ENCODE measurements around the gene THRB. TPM values are rescaled to one million over a fixed set of nuclear protein-coding genes. Genes with fewer than 3 reads are reported as not detected.
"Not testable (repeated sequence)": the region's sequence is repeated elsewhere in the genome, so short reads cannot be mapped to it uniquely, and the experiment has no call there.

Gene THRB
- total and polyA plus RNA-seq, 4 experiments from 2014 or later: 0.03 TPM; not detected in 3

DNA sequence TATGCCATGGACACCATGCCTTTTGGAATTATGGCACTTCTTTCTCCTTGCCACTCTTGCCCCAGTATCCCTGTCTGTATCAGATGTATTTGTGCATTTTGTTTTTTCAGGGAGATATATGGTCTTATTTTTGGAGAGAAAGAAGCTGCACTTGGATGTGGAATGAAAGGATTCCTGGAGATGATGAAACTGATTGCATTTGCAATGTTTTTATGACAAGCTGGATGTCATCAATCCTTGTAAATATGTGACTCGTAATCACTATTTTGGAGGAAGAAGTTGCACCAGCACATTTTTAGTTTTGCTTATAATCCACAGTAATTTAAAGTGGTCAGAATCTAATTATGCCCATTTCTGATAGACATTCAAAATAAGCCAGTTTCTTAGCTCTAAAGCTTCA lies 384.6 kb downstream of the THRB start:
- CTCF ChIA-PET (ENCODE audit: partially characterized antibody): no interaction called here
- POLR2A ChIA-PET (ENCODE audit: partially characterized antibody): no interaction called here
- peaks cover 0 to 1% (median 0%) of the 10 kb centered on the region in 8 donors for H3K9me3 Mint-ChIP-seq
- intact Hi-C loops (cut with micrococcal nuclease): no loop called here
- H3K4me1 ChIP-seq (ENCODE audit: insufficient read depth, low read length): no peaks in the 10 kb centered on the region
- H3K4me1 Mint-ChIP-seq: no peaks in the 10 kb centered on the region
- H3K27ac ChIP-seq (ENCODE audit: low read depth, low read length): no peak overlapping the region
- no peaks in the 10 kb centered on the region for H3K27me3 Mint-ChIP-seq
- H3K27ac Mint-ChIP-seq: no peak overlapping the region
- no peak for DNase-seq
- no peaks in the 10 kb centered on the region for H3K27me3 ChIP-seq (ENCODE audit: insufficient read depth, low read length)
- no peaks in the 10 kb centered on the region for H3K36me3 Mint-ChIP-seq
- H3K9me3 ChIP-seq (ENCODE audit: control insufficient read depth in 1 of 2, low read length in 2 of 2): no peaks in the 10 kb centered on the region
- H3K4me3 ChIP-seq (ENCODE audit: low read length in 2 of 2): no peak overlapping the region
- no peak overlapping the region for H3K4me3 Mint-ChIP-seq
- H3K36me3 ChIP-seq (ENCODE audit: insufficient read depth, low read length): no peaks in the 10 kb centered on the region

DNA sequence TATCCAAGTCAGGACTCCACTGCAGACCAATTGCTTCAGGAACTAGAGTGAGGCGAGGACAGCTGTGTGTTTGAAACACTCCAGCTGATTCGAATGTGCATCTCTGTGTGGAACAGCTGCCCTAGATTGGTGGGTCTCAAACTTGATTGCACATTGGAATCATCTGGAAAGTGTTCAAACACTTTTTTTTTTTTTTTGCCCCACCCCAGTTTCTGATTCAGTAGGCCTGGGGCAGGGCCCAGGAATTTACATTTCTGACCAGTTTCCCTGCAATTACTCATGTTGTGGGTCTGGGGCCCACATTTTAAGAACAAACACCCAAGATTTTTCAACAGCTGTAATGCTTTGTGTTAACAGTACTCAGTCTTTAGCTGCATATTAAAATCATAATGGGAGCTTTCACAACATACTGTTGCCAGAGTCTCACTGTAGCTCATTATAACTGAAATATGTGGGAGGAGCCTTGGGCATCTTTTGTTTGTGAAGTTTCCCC lies 392.9 kb downstream of the THRB start:
- intact Hi-C loops (cut with micrococcal nuclease): no loop called here
- Mint-ChIP-seq H3K4me3 (no peak overlapping the region), H3K9me3 (peaks cover 0 to 7% (median 3%) of the 10 kb centered on the region in 8 donors), H3K4me1 (no peaks in the 10 kb centered on the region), H3K36me3 (peaks cover 0 to 1% of the 10 kb centered on the region in 2 donors), H3K27me3 (peaks cover 0 to 2% of the 10 kb centered on the region in 2 donors), H3K27ac (no peak overlapping the region)
- DNase-seq: no peak
- Histone ChIP-seq H3K27ac (ENCODE audit: low read depth, low read length) (no peak overlapping the region), H3K4me1 (ENCODE audit: insufficient read depth, low read length) (no peaks in the 10 kb centered on the region), H3K36me3 (ENCODE audit: insufficient read depth, low read length) (no peaks in the 10 kb centered on the region), H3K9me3 (ENCODE audit: control insufficient read depth in 1 of 2, low read length in 2 of 2) (no peaks in the 10 kb centered on the region), H3K27me3 (ENCODE audit: insufficient read depth, low read length) (no peaks in the 10 kb centered on the region), H3K4me3 (ENCODE audit: low read length in 2 of 2) (no peak overlapping the region)
- POLR2A ChIA-PET (ENCODE audit: partially characterized antibody): no interaction called here
- CTCF ChIA-PET (ENCODE audit: partially characterized antibody): no interaction called here

DNA sequence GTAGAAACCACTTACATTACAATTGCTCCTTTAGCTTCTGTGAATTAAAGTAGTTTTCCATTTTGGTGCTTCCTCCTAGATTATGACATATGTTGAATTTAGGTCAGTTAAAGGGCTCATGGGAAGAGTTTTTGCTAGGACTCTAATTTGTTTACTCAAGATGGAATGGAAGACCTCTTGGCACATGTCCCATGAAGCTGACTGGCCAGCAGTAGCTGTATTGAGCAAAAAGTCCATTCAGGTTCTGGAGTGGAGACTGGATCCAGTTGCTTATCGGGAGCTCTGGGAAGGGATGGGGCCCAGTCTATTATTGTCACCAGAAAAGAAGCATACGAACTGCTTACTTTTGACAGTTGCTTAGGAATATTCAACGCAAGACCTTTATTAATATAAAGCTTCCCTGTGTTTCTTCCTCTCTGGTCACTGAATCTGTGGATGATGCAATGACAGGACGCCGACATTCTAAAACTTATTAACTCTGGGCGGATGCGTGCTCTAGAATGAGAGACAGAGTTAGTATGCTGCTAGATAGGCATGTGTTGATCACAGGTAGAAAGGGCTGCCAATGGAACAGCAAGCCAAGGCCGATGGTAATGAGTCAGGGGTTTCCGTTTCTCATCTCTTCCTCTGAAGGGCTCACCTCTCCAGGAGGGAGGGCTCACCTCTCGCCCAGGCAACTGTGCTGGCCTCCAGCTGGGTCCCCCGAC lies 393.8 kb downstream of the THRB start:
- H3K36me3 Mint-ChIP-seq: peaks cover 0 to 1% of the 10 kb centered on the region in 2 donors
- ChIA-PET CTCF (ENCODE audit: partially characterized antibody) (no interaction called here), POLR2A (ENCODE audit: partially characterized antibody) (no interaction called here)

DNA sequence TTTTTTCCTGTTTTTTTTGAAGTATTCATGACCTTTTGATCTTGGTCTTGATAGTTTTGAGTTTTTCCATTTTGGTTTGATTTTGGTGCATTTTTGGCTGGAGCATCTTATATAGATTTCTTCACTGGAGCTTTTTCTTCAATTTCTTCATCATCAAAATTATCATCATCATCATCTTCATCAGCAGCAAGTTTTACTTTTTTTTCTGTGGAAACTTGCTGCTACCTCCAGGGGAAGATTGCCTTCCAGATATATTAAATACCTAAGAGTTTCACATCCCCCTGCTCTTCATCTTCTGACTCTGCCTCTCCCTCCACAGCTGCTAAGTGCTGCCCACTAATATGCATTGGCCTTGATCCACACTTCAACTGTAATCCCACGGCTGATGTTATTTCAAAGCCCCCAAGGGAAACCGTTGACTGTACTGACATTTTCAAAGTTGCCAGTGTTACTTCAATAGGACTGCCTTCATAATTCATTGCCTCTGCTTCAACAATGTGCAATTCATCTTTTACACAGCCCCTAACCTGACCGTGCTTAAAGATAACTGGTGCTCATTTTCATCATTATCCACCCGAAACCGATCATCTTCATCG lies 397.9 kb downstream of the THRB start:
- H3K36me3 ChIP-seq (ENCODE audit: insufficient read depth, low read length): no peaks in the 10 kb centered on the region
- DNase-seq: no peak
- H3K9me3 ChIP-seq (ENCODE audit: control insufficient read depth in 1 of 2, low read length in 2 of 2): no peaks in the 10 kb centered on the region
- no peak overlapping the region for H3K4me3 ChIP-seq (ENCODE audit: low read length in 2 of 2)
- ChIA-PET CTCF (ENCODE audit: partially characterized antibody) (no interaction called here), POLR2A (ENCODE audit: partially characterized antibody) (no interaction called here)
- Mint-ChIP-seq H3K36me3 (peaks cover 0 to 1% of the 10 kb centered on the region in 2 donors), H3K27ac (no peak overlapping the region), H3K27me3 (peaks cover 0 to 2% of the 10 kb centered on the region in 2 donors), H3K4me1 (no peaks in the 10 kb centered on the region), H3K4me3 (no peak overlapping the region), H3K9me3 (peaks cover 0 to 5% (median 4%) of the 10 kb centered on the region in 8 donors)
- intact Hi-C loops (cut with micrococcal nuclease): no loop called here
- H3K27ac ChIP-seq (ENCODE audit: low read depth, low read length): no peak overlapping the region
- no peaks in the 10 kb centered on the region for H3K27me3 ChIP-seq (ENCODE audit: insufficient read depth, low read length)
- no peaks in the 10 kb centered on the region for H3K4me1 ChIP-seq (ENCODE audit: insufficient read depth, low read length)

More for the DNA sequence above, 393.8 kb downstream of the THRB start:
- intact Hi-C loops (cut with micrococcal nuclease): no loop called here
- no peak overlapping the region for H3K27ac ChIP-seq (ENCODE audit: low read depth, low read length)
- Mint-ChIP-seq H3K4me3 (no peak overlapping the region), H3K4me1 (no peaks in the 10 kb centered on the region), H3K27ac (no peak overlapping the region), H3K9me3 (peaks cover 0 to 7% (median 3%) of the 10 kb centered on the region in 8 donors), H3K27me3 (peaks cover 0 to 2% of the 10 kb centered on the region in 2 donors)
- H3K4me3 ChIP-seq (ENCODE audit: low read length in 2 of 2): no peak overlapping the region
- no peak for DNase-seq
- H3K9me3 ChIP-seq (ENCODE audit: control insufficient read depth in 1 of 2, low read length in 2 of 2): no peaks in the 10 kb centered on the region
- no peaks in the 10 kb centered on the region for H3K36me3 ChIP-seq (ENCODE audit: insufficient read depth, low read length)
- no peaks in the 10 kb centered on the region for H3K27me3 ChIP-seq (ENCODE audit: insufficient read depth, low read length)
- H3K4me1 ChIP-seq (ENCODE audit: insufficient read depth, low read length): no peaks in the 10 kb centered on the region

DNA sequence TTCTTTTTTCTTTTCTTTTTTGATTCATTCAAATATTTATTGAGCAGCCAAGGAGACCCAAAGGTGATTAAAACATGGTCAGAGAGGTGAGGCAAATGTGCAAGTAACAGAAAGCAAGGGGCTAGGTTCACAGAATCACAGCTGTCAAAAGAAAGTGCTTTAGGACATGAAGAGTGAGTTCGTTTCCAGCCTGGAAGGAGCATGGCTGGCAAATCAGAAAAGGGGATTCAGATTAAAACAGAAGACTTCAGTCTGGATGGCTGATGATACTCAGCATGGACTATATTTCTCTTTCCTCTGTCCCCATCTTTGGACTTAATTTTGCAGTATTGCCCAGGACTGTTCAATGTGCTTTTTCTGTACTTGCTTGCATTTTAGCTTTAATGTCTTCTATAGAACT lies 398.4 kb downstream of the THRB start:
- no peaks in the 10 kb centered on the region for H3K4me1 ChIP-seq (ENCODE audit: insufficient read depth, low read length)
- H3K9me3 Mint-ChIP-seq: peaks cover 0 to 5% (median 3%) of the 10 kb centered on the region in 8 donors

DNA sequence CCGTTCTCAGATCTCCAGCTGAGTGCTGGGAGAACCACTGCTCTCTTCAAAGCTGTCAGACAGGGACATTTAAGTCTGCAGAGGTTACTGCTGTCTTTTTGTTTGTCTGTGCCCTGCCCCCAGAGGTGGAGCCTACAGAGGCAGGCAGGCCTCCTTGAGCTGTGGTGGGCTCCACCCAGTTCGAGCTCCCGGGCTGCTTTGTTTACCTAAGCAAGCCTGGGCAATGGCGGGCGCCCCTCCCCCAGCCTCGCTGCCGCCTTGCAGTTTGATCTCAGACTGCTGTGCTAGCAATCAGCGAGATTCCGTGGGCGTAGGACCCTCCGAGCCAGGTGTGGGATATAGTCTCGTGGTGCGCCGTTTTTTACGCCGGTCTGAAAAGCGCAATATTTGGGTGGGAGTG lies 399.8 kb downstream of the THRB start:
- H3K36me3 Mint-ChIP-seq; CTCF ChIA-PET (ENCODE audit: partially characterized antibody); H3K27ac ChIP-seq (ENCODE audit: low read depth, low read length); H3K27ac Mint-ChIP-seq; H3K4me1 Mint-ChIP-seq; DNase-seq; H3K9me3 Mint-ChIP-seq; H3K36me3 ChIP-seq (ENCODE audit: insufficient read depth, low read length); H3K4me3 Mint-ChIP-seq; intact Hi-C loops (cut with micrococcal nuclease); H3K4me3 ChIP-seq (ENCODE audit: low read length in 2 of 2); H3K27me3 Mint-ChIP-seq; H3K4me1 ChIP-seq (ENCODE audit: insufficient read depth, low read length); POLR2A ChIA-PET (ENCODE audit: partially characterized antibody); H3K27me3 ChIP-seq (ENCODE audit: insufficient read depth, low read length); H3K9me3 ChIP-seq (ENCODE audit: control insufficient read depth in 1 of 2, low read length in 2 of 2): not testable (repeated sequence)

More for the DNA sequence above, 398.4 kb downstream of the THRB start:
- no peak overlapping the region for H3K27ac ChIP-seq (ENCODE audit: low read depth, low read length)
- no peaks in the 10 kb centered on the region for H3K27me3 ChIP-seq (ENCODE audit: insufficient read depth, low read length)
- Mint-ChIP-seq H3K27ac (no peak overlapping the region), H3K4me1 (no peaks in the 10 kb centered on the region), H3K27me3 (peaks cover 0 to 2% of the 10 kb centered on the region in 2 donors), H3K36me3 (peaks cover 0 to 1% of the 10 kb centered on the region in 2 donors), H3K4me3 (no peak overlapping the region)
- CTCF ChIA-PET (ENCODE audit: partially characterized antibody): no interaction called here
- H3K4me3 ChIP-seq (ENCODE audit: low read length in 2 of 2): no peak overlapping the region
- no peak for DNase-seq
- POLR2A ChIA-PET (ENCODE audit: partially characterized antibody): no interaction called here
- H3K36me3 ChIP-seq (ENCODE audit: insufficient read depth, low read length): no peaks in the 10 kb centered on the region
- intact Hi-C loops (cut with micrococcal nuclease): no loop called here
- H3K9me3 ChIP-seq (ENCODE audit: control insufficient read depth in 1 of 2, low read length in 2 of 2): no peaks in the 10 kb centered on the region

DNA sequence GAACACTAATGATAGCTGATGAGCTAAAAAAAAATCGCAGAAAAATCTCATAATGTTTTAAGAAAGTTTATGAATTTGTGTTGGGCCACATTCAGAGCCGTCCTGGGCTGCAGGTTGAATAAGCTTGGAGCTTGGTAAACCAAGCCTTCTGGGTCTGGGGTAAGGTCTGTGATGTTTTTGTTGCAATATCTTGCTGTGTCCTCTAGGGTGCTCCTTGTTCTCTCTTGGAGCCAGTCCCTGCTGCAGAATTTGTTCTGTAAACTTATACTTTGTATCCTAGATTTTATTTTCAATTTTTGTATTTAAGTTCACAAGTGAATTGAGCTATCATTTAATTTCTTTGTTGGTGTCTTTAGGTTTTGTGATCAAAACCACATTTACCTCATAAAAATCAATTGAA lies 405.9 kb downstream of the THRB start:
- Histone ChIP-seq H3K4me3 (ENCODE audit: low read length in 2 of 2) (no peak overlapping the region), H3K27me3 (ENCODE audit: insufficient read depth, low read length) (no peaks in the 10 kb centered on the region), H3K36me3 (ENCODE audit: insufficient read depth, low read length) (no peaks in the 10 kb centered on the region), H3K4me1 (ENCODE audit: insufficient read depth, low read length) (no peaks in the 10 kb centered on the region), H3K27ac (ENCODE audit: low read depth, low read length) (no peak overlapping the region), H3K9me3 (ENCODE audit: control insufficient read depth in 1 of 2, low read length in 2 of 2) (no peaks in the 10 kb centered on the region)
- no peak overlapping the region for H3K27ac Mint-ChIP-seq
- peaks cover 0 to 5% (median 2%) of the 10 kb centered on the region in 8 donors for H3K9me3 Mint-ChIP-seq
- intact Hi-C loops (cut with micrococcal nuclease): no loop called here
- no peak overlapping the region for H3K4me3 Mint-ChIP-seq
- CTCF ChIA-PET (ENCODE audit: partially characterized antibody): no interaction called here
- H3K27me3 Mint-ChIP-seq: no peaks in the 10 kb centered on the region
- POLR2A ChIA-PET (ENCODE audit: partially characterized antibody): interaction anchor here (0.6 kb wide), 1 partner anchor 18 kb away, joined by 3 read pairs; no protein-coding TSS in a partner anchor
- H3K36me3 Mint-ChIP-seq: no peaks in the 10 kb centered on the region
- no peak for DNase-seq
- no peaks in the 10 kb centered on the region for H3K4me1 Mint-ChIP-seq

All from CD4-positive, alpha-beta memory T cell (primary cell).